Small intestine (tissue), 7 donors: ENCODE measurements around the gene SLC15A4. TPM values are rescaled to one million over a fixed set of nuclear protein-coding genes. Genes with fewer than 3 reads are reported as not detected.
"Not testable (repeated sequence)": the region's sequence is repeated elsewhere in the genome, so short reads cannot be mapped to it uniquely, and the experiment has no call there.

Source experiments
- DNase-seq, 2 donors: peaks; one replicate each; pipeline versions ENCODE4 v3.0.0 to v3.0.0-alpha.2; 2013
- FAIRE-seq: peaks from 2 replicates; lab custom pipeline; 2012; peaks lifted over from hg19 to GRCh38; lab: Jason Lieb, UNC
- H3K27ac ChIP-seq, 3 donors: one replicate each; pipeline ENCODE4 v1.5.1; 2013; ENCODE audit warnings: low read length in 2 of 3, mild to moderate bottlenecking in 2 of 3, control low read depth in 1 of 3, inconsistent platforms in 1 of 3, low read depth in 1 of 3, moderate library complexity in 1 of 3
- H3K27me3 ChIP-seq, 3 donors: one replicate each; pipeline ENCODE4 v1.6.1; 2013; ENCODE audit warnings: low read length in 3 of 3, inconsistent platforms in 1 of 3; ENCODE audit not compliant: control insufficient read depth in 3 of 3, insufficient read depth in 3 of 3
- H3K36me3 ChIP-seq, 3 donors: one replicate each; pipeline ENCODE4 v1.6.1; 2013; ENCODE audit warnings: low read length in 3 of 3, inconsistent platforms in 1 of 3, low read depth in 1 of 3, mild to moderate bottlenecking in 1 of 3, moderate library complexity in 1 of 3; ENCODE audit not compliant: control insufficient read depth in 3 of 3, insufficient read depth in 2 of 3
- H3K4me1 ChIP-seq, 3 donors: one replicate each; pipeline ENCODE4 v1.6.1; 2013; ENCODE audit warnings: low read length in 2 of 3, inconsistent platforms in 1 of 3, low read depth in 1 of 3, mild to moderate bottlenecking in 1 of 3, moderate library complexity in 1 of 3; ENCODE audit not compliant: control insufficient read depth in 3 of 3, insufficient read depth in 2 of 3
- H3K4me3 ChIP-seq, 3 donors: one replicate each; pipeline ENCODE4 v1.5.1; 2013; ENCODE audit warnings: low read length in 3 of 3, control low read depth in 1 of 3, inconsistent platforms in 1 of 3, low read depth in 1 of 3, mild to moderate bottlenecking in 1 of 3, moderate library complexity in 1 of 3
- H3K9me3 ChIP-seq, 2 donors: one replicate each; pipeline ENCODE4 v1.6.1; 2013; ENCODE audit warnings: low read depth in 1 of 2, low read length in 1 of 2; ENCODE audit not compliant: control insufficient read depth in 2 of 2, insufficient read depth in 1 of 2
- WGBS, 3 donors: extraction: QIAGEN DNeasy Blood & Tissue Kit; methylation state at CpG; one replicate each; pipeline ENCODE4 v1.1.7; 2013; 5-methylcytosine and 5-hydroxymethylcytosine counted together
- polyA plus RNA-seq, 4 donors: library from polyadenylated mRNA; stranded (reverse) in 3 of 4; unstranded in 1 of 4; fragments of 200-250 nt in 3 of 4; fragments of 120-200 nt in 1 of 4; gene quantifications; one replicate each; pipeline versions ENCODE4 v1.2.1 to v1.2.3, GENCODE V29; 2013
- donor health status: healthy with polysubstance abuse.
- donor health status: control.
- donor health status: control.
- donor health status: Bipolar disorder and iron deficiency.
- donor health status: healthy.

The SLC15A4 gene
- polyA plus RNA-seq, 4 donors = 6.5 to 18.0 (median 8.5) TPM

GRCh38 chr12:128850400-128850799 is 26.6 kb upstream of the SLC15A4 start:
- no peak for FAIRE-seq
- Histone ChIP-seq H3K27ac (no peak overlapping the region), H3K4me3 (no peak overlapping the region), H3K36me3 (no peaks in the 10 kb centered on the region), H3K9me3 (peaks cover 0 to 3% of the 10 kb centered on the region in 2 donors), H3K4me1 (no peaks in the 10 kb centered on the region), H3K27me3 (peaks cover 7 to 21% (median 7%) of the 10 kb centered on the region in 3 donors)
- WGBS, 3 donors = 63 to 77% (median 68%) methylated on average over 3 of the region's 3 CpGs
- DNase-seq = no peak

GRCh38 chr12:128849806-128850205 is 26.0 kb upstream of the SLC15A4 start:
- not testable (repeated sequence) for H3K4me3 ChIP-seq, H3K9me3 ChIP-seq, H3K4me1 ChIP-seq, FAIRE-seq, H3K36me3 ChIP-seq, H3K27ac ChIP-seq, DNase-seq
- H3K27me3 ChIP-seq = peaks cover 7 to 18% (median 7%) of the 10 kb centered on the region in 3 donors
- 55 to 61% (median 58%) methylated on average over 6 of the region's 6 CpGs for WGBS, 3 donors

- peaks cover 0 to 3% of the 10 kb centered on the region in 2 donors for H3K9me3 ChIP-seq
Observed at GRCh38 chr12:128848371-128848770, 24.6 kb upstream of the SLC15A4 start.

GRCh38 chr12:128846671-128847070 is 22.9 kb upstream of the SLC15A4 start:
- not testable (repeated sequence) for DNase-seq, H3K4me1 ChIP-seq, H3K27me3 ChIP-seq, H3K4me3 ChIP-seq, FAIRE-seq, H3K27ac ChIP-seq, H3K36me3 ChIP-seq, H3K9me3 ChIP-seq
- WGBS, 3 donors = 86 to 92% (median 89%) methylated on average over 17 to 27 of the region's 27 CpGs

More at GRCh38 chr12:128848371-128848770, 24.6 kb upstream of the SLC15A4 start:
- WGBS, 3 donors = 89 to 94% (median 92%) methylated on average over 14 of the region's 14 CpGs
- Histone ChIP-seq H3K36me3 (no peaks in the 10 kb centered on the region), H3K27ac (no peak overlapping the region), H3K4me1 (no peaks in the 10 kb centered on the region), H3K4me3 (no peak overlapping the region), H3K27me3 (peaks cover 6 to 8% (median 7%) of the 10 kb centered on the region in 3 donors)
- DNase-seq = no peak
- no peak for FAIRE-seq

GRCh38 chr12:128844031-128844635 is 20.4 kb upstream of the SLC15A4 start:
- H3K4me3 ChIP-seq = no peak overlapping the region
- FAIRE-seq (no peak), DNase-seq (no peak)
- no peaks in the 10 kb centered on the region for H3K36me3 ChIP-seq
- H3K27me3 ChIP-seq = no peaks in the 10 kb centered on the region
- H3K4me1 ChIP-seq = no peaks in the 10 kb centered on the region
- 64 to 80% (median 74%) methylated on average over 11 of the region's 11 CpGs for WGBS, 3 donors
- H3K27ac ChIP-seq = no peak overlapping the region
- H3K9me3 ChIP-seq = peaks cover 0 to 3% of the 10 kb centered on the region in 2 donors

- DNase-seq (no peak), FAIRE-seq (no peak)
- 78 to 85% (median 84%) methylated on average over 4 of the region's 4 CpGs for WGBS, 3 donors
- H3K27ac ChIP-seq = no peak overlapping the region
- H3K27me3 ChIP-seq = no peaks in the 10 kb centered on the region
- H3K4me1 ChIP-seq = no peaks in the 10 kb centered on the region
- peaks cover 0 to 3% of the 10 kb centered on the region in 2 donors for H3K9me3 ChIP-seq
- no peak overlapping the region for H3K4me3 ChIP-seq
- H3K36me3 ChIP-seq = no peaks in the 10 kb centered on the region
Observed at GRCh38 chr12:128843538-128843937, 19.8 kb upstream of the SLC15A4 start.

GRCh38 chr12:128842579-128842978 is 18.8 kb upstream of the SLC15A4 start:
- Histone ChIP-seq H3K36me3 (no peaks in the 10 kb centered on the region), H3K27me3 (no peaks in the 10 kb centered on the region), H3K9me3 (peaks cover 0 to 1% of the 10 kb centered on the region in 2 donors), H3K27ac (no peak overlapping the region), H3K4me1 (no peaks in the 10 kb centered on the region), H3K4me3 (no peak overlapping the region)
- DNase-seq (no peak), FAIRE-seq (no peak)
- WGBS, 3 donors = 89 to 94% (median 90%) methylated on average over 11 of the region's 11 CpGs

GRCh38 chr12:128840862-128841468 is 17.2 kb upstream of the SLC15A4 start:
- FAIRE-seq (no peak), DNase-seq (no peak)
- 39 to 55% (median 44%) methylated on average over 8 of the region's 8 CpGs for WGBS, 3 donors
- no peaks in the 10 kb centered on the region for H3K4me1 ChIP-seq
- no peaks in the 10 kb centered on the region for H3K36me3 ChIP-seq
- H3K4me3 ChIP-seq = no peak overlapping the region
- H3K27ac ChIP-seq = no peak overlapping the region
- no peaks in the 10 kb centered on the region for H3K27me3 ChIP-seq
- H3K9me3 ChIP-seq = no peaks in the 10 kb centered on the region
